Fibroblast of gingiva (primary cell): ENCODE measurements around the gene CYSTM1.

Source experiments
- DNase-seq: peaks from one replicate; pipeline ENCODE4 v3.0.0-alpha.2; 2011; ENCODE audit warnings: low read depth

Gene CYSTM1

GRCh38 chr5:140238756-140239155 lies 63.8 kb downstream of the CYSTM1 start:
- DNase-seq, result no peak

GRCh38 chr5:140239461-140239860 lies 64.5 kb downstream of the CYSTM1 start:
- DNase-seq, result no peak

GRCh38 chr5:140239939-140240700 lies 65.1 kb downstream of the CYSTM1 start:
- peak; percentile 43 for DNase-seq

GRCh38 chr5:140240987-140241706 lies 66.2 kb downstream of the CYSTM1 start:
- DNase-seq, result peak; percentile 88

- DNase-seq, result peak; percentile 16
These were observed 67.1 kb downstream of the CYSTM1 start for GRCh38 chr5:140242099-140242498.

GRCh38 chr5:140242890-140243585 lies 68.0 kb downstream of the CYSTM1 start:
- no peak for DNase-seq

GRCh38 chr5:140243706-140244250 lies 68.8 kb downstream of the CYSTM1 start:
- DNase-seq, result no peak

- peak; percentile 86 for DNase-seq
These were observed 69.6 kb downstream of the CYSTM1 start for GRCh38 chr5:140244525-140245025.

- DNase-seq, result no peak
These were observed 70.4 kb downstream of the CYSTM1 start for GRCh38 chr5:140245341-140245740.

- DNase-seq, result no peak
These were observed 70.9 kb downstream of the CYSTM1 start for GRCh38 chr5:140245926-140246325.

- DNase-seq, result peak; percentile 50
These were observed 71.6 kb downstream of the CYSTM1 start for GRCh38 chr5:140246378-140247122.

GRCh38 chr5:140248414-140248813 lies 73.4 kb downstream of the CYSTM1 start:
- DNase-seq, result no peak

- no peak for DNase-seq
These were observed 74.5 kb downstream of the CYSTM1 start for GRCh38 chr5:140249536-140249935.

GRCh38 chr5:140250386-140250785 lies 75.4 kb downstream of the CYSTM1 start:
- no peak for DNase-seq

GRCh38 chr5:140251527-140251973 lies 76.6 kb downstream of the CYSTM1 start:
- peak; percentile 69 for DNase-seq

- no peak for DNase-seq
These were observed 77.6 kb downstream of the CYSTM1 start for GRCh38 chr5:140252470-140253126.

GRCh38 chr5:140253985-140254384 lies 79.0 kb downstream of the CYSTM1 start:
- DNase-seq, result peak; percentile 24

- DNase-seq, result no peak
These were observed 80.6 kb downstream of the CYSTM1 start for GRCh38 chr5:140255460-140256157.

GRCh38 chr5:140256726-140257125 lies 81.7 kb downstream of the CYSTM1 start:
- no peak for DNase-seq

GRCh38 chr5:140258016-140258415 lies 83.0 kb downstream of the CYSTM1 start:
- DNase-seq, result peak; percentile 39
